HepG2 (cell line): ENCODE results near the gene MGLL.

Experiments
- BCL3 ChIP-seq: sonication (generic); formaldehyde crosslinking; IDR thresholded peaks from 2 replicates; pipeline ENCODE4 v1.5.1; 2020; ENCODE audit warnings: mild to moderate bottlenecking, missing genetic modification reagents, moderate library complexity
- CSRNP1 ChIP-seq: sonication (generic); formaldehyde crosslinking; IDR thresholded peaks from 2 replicates; pipeline ENCODE4 v1.8.1; 2023; ENCODE audit warnings: mild to moderate bottlenecking, missing genetic modification reagents
- CTCF ChIP-seq: sonication (generic); formaldehyde crosslinking; IDR thresholded peaks from 2 replicates; pipeline ENCODE4 v1.5.0; 2020; ENCODE audit warnings: mild to moderate bottlenecking, missing genetic modification reagents, moderate library complexity
- EP300 ChIP-seq, 3 experiments: sonication (generic) in 1 of 3; formaldehyde crosslinking in 1 of 3; IDR thresholded peaks; 2 replicates each; pipeline versions ENCODE4 v1.5.1 to v1.6.1; 2011 to 2020; ENCODE audit warnings: low read depth in 2 of 3, low read length in 2 of 3, borderline replicate concordance in 1 of 3, improper control_type of control experiment in 1 of 3, mild to moderate bottlenecking in 1 of 3, missing genetic modification reagents in 1 of 3, moderate library complexity in 1 of 3
- HDAC2 ChIP-seq: sonication (generic); formaldehyde crosslinking; IDR thresholded peaks from 2 replicates; pipeline ENCODE4 v1.4.0; 2020; ENCODE audit warnings: missing genetic modification reagents
- JUNB ChIP-seq: sonication (generic); formaldehyde crosslinking; IDR thresholded peaks from 2 replicates; pipeline ENCODE4 v1.8.0; 2022; ENCODE audit warnings: missing genetic modification reagents, mild to moderate bottlenecking, borderline replicate concordance
- MAX ChIP-seq: IDR thresholded peaks from 2 replicates; pipeline ENCODE4 v1.6.1; 2012; ENCODE audit warnings: inconsistent platforms
- RBM22 ChIP-seq: fragments of 200-400 bp; formaldehyde crosslinking; optimal IDR thresholded peaks from 2 replicates; pipeline ENCODE3; 2017; ENCODE audit warnings: mild to moderate bottlenecking, low read length, moderate library complexity
- RBM39 ChIP-seq: fragments of 200-400 bp; formaldehyde crosslinking; IDR thresholded peaks from one replicate; pipeline ENCODE4 v1.6.1; 2018; ENCODE audit warnings: antibody characterized with exemption, mild to moderate bottlenecking, low read depth, low read length; ENCODE audit not compliant: poor library complexity, severe bottlenecking
- RFX5 ChIP-seq: IDR thresholded peaks from 2 replicates; pipeline ENCODE4 v1.6.1; 2011; ENCODE audit warnings: low read depth, low read length, improper control_type of control experiment
- TCF7L2 ChIP-seq: IDR thresholded peaks from 2 replicates; pipeline ENCODE4 v1.6.1; 2011; ENCODE audit warnings: mild to moderate bottlenecking, low read depth, low read length, moderate library complexity
- TEF ChIP-seq: sonication (generic); formaldehyde crosslinking; IDR thresholded peaks from 2 replicates; pipeline ENCODE4 v1.5.0; 2020; ENCODE audit warnings: missing genetic modification reagents
- ZNF335 ChIP-seq: sonication (generic); formaldehyde crosslinking; IDR thresholded peaks from 2 replicates; pipeline ENCODE4 v1.4.0; 2020; ENCODE audit warnings: missing genetic modification reagents
- ZSCAN29 ChIP-seq: sonication (generic); formaldehyde crosslinking; conservative IDR thresholded peaks from 2 replicates; pipeline ENCODE4 v1.4.0; 2020; ENCODE audit warnings: mild to moderate bottlenecking, missing genetic modification reagents

- TF ChIP-seq EP300 (IDR thresholded peaks at IDR 0.05; ENCODE audit: low read depth in 2 of 2, low read length in 2 of 2) (no peak), EP300 (CRISPR knock-in tag; IDR thresholded peaks at IDR 0.05; ENCODE audit: borderline replicate concordance) (no peak), HDAC2 (CRISPR knock-in tag) (no peak), TCF7L2 (no peak), CSRNP1 (CRISPR knock-in tag) (no peak), JUNB (CRISPR knock-in tag) (no peak), RBM39 (no peak), BCL3 (CRISPR knock-in tag) (no peak), TEF (CRISPR knock-in tag) (no peak), CTCF (CRISPR knock-in tag) (no peak), RBM22 (no peak), ZNF335 (CRISPR knock-in tag) (no peak), ZSCAN29 (CRISPR knock-in tag) (no peak), RFX5 (no peak), MAX (no peak)
These were observed 45.7 kb upstream of the MGLL start for GRCh38 chr3:127867986-127868385.
